Retina (tissue), 1 donor: ENCODE results near the gene KANK3.
A peak's percentile ranks its signal among the peaks of the same experiment; 100 is the strongest.
"Not testable (repeated sequence)": the region's sequence is repeated elsewhere in the genome, so short reads cannot be mapped to it uniquely, and the experiment has no call there.

Experiments
- DNase-seq: peaks from one replicate; pipeline ENCODE4 v3.0.0-alpha.2; 2016

The KANK3 gene

GRCh38 chr19:8314981-8315640 is 28.0 kb downstream of the KANK3 start:
- DNase-seq = not testable (repeated sequence)

DNA sequence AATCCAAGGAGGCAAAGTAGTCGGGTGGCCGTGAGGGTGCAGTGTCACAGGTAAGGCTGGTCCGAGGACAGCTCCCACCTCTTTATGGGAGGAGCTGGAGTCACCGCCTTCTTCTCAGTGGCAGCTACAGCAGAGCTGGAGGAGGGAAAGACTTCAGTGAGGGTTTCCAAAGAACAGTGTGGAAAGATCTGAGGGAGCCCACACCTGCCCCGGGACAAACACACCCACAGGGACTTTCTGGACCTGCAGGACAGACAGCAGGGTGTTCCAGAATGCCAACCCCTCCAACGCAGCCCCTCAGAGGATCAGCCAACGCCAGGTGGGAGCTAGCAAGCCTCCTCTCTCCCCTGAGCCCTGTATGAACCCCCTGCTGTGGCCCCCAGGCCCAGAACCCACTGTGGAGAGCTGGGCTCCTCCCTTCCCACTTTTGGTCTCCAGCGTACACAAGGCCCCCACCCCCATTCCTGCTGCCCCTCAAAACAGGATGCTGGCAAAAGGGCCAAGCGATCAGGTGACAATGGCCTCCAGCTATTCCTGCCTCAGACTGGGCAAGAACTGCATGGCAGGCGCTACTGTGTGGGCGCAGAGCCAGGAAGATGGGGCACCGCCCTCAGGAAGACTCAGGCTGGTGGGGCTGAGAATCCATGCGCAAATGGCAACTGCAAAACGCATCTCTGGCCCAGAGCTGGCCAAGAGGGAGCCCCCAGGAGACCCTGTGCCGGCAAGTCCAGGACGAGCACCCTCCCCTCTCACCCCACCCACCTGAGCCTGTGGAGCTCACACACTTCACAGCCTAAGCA is 31.4 kb downstream of the KANK3 start:
- no peak for DNase-seq

GRCh38 chr19:8310342-8311055 is 32.6 kb downstream of the KANK3 start:
- no peak for DNase-seq

DNA sequence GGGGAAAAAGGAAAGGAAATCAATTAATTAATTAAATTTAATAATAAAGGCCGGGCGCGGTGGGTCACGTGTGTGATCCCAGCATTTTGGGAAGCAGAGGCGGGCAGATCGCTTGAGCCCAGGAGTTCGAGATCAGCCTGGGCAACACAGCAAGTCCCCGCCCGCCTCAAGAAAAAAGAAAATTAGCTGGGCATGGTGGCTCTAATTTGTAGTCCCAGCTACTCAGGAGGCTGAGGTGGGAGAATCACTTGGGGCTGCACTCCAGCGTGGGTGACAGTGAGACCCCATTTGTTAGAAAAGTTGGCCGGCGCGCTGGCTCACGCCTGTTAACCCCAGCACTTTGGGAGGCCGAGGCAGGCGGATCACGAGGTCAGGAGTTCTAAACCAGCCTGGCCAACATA is 34.2 kb downstream of the KANK3 start:
- no peak for DNase-seq

DNA sequence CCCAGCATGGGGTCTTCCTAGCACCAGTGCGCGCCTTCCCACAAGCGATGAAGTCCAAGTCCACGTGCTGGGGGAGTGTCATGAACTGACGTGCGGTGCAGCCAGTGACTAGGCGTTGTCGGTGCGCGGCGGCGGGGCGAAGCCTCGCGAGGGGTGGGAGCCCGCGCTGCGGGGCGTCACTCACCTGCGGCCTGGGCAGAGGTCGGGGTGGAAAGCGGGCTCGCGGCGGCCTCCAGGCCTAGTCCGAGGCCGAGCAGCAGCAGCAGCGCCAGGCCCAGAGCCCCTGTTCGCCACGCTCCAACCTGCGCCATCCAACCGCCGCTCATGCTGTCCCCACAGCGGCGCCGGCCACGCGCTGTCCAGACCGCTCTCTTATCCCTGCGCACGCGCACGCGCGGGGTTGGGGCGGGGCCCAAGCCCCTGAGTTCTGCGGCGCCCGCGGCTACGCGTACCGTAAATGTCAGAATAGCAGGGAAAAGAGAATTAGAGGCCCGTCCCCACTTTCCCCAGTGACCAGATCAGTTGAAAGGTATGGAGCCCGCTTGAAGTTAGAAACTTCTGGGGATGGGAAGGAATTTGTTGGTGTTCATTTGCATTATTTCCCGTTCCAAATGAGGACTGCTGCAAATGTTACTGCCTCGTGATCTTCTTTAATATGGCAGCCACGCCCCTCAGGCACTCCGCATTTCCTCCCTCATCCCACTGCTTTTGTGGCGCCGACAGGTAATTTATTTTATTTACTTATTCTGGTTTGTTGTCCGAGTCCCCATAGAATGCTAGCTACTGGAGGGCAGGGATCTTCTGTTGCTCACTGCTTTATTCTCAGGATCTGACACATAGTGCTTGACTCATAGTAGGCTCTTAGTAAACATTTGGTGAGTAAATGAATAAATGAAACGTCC is 34.8 kb downstream of the KANK3 start, which contains the start of gene CD320:
Gene CD320 (minus strand): TSS at position 394 of the 902 bp plus-strand sequence. CDS start 68 bp downstream, at position 326.
- DNase-seq = peak; percentile 98

- DNase-seq = no peak
Measured at GRCh38 chr19:8307400-8307964, 35.6 kb downstream of the KANK3 start.

DNA sequence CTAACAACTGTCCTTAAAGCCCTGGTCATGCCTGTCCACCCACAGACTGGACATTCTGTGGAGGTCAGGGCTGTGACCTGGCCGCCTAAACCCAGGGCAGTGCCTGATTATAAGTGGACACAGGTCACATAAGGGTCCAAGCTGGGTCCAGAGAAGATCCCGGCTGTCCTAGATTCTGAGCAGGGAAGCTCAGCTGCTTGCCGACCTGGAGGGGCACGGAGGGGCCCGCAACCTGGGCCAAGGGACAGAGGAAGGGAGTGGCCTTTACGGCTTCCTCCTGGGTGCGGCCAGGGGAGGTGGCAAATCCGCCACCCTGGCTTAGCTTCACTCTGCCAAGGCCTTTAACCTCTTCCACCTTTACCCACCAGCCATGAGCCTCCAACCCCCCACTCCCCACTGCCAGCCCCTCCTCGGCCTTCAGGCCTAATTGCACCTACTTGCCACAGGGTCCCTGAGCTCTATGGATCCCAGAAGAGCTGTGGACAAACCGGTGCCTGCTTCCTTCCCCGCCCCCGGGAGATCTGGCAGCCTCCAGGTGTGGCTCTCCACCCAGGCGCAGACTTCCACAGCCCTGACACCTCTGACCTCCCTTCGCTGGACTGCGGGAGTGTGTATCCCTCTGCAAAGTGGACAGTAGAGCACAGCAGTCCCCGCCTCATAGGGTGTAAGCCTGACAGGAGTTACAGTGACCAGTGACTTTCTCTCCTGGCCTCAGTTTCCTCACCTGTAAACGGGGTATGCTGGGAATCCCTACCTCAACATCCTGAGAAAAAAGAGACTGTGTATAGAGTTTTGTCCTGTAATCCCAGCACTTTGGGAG is 36.6 kb downstream of the KANK3 start:
- no peak for DNase-seq

GRCh38 chr19:8305798-8306197 is 37.3 kb downstream of the KANK3 start:
- DNase-seq = no peak

GRCh38 chr19:8304841-8305621 is 38.0 kb downstream of the KANK3 start:
- no peak for DNase-seq

DNA sequence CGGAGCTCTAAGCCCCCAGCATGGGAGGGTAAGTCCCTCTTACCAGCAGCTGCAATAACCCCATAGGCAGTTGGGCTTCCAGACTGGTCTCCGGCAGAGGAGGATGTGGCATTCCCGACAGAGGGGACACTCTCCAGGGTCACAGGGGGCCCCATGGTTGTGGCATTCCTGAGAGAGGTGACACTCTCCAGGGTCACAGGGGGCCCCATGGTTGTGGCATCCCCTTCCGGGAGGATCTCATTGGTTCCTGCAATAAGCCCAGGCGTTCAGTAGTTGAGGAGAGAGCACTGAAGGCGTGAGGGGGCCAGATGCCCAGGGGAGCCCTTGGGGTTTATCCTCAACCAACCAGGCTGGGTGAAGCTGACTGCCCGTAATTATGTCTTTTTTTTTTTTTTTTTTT is 40.3 kb downstream of the KANK3 start:
- no peak for DNase-seq

- no peak for DNase-seq
Measured at GRCh38 chr19:8302357-8302691, 40.7 kb downstream of the KANK3 start.

GRCh38 chr19:8291337-8291736 is 51.7 kb downstream of the KANK3 start:
- not testable (repeated sequence) for DNase-seq

- not testable (repeated sequence) for DNase-seq
Measured at GRCh38 chr19:8276508-8276907, 66.6 kb downstream of the KANK3 start.
